ENCODE data around the gene PDE2A.

Gene PDE2A

GRCh38 chr11:72591785-72592502, 82.3 kb downstream of the PDE2A start:
- DNase-seq (ENCODE audit: low read depth in 2 of 2, low spot score in 1 of 2): peak; percentile 14 to 50

- no peak for DNase-seq (ENCODE audit: low read depth in 2 of 2, low spot score in 1 of 2)
Measured at GRCh38 chr11:72591023-72591422, 83.2 kb downstream of the PDE2A start.

GRCh38 chr11:72589802-72590761, 84.1 kb downstream of the PDE2A start:
- DNase-seq (ENCODE audit: low read depth in 2 of 2, low spot score in 1 of 2): no peak

- no peak for DNase-seq (ENCODE audit: low read depth in 2 of 2, low spot score in 1 of 2)
Measured at GRCh38 chr11:72588421-72589410, 85.5 kb downstream of the PDE2A start.

- no peak for DNase-seq (ENCODE audit: low read depth in 2 of 2, low spot score in 1 of 2)
Measured at GRCh38 chr11:72587696-72588095, 86.5 kb downstream of the PDE2A start.

- no peak for DNase-seq (ENCODE audit: low read depth in 2 of 2, low spot score in 1 of 2)
Measured at GRCh38 chr11:72586321-72587090, 87.7 kb downstream of the PDE2A start.

GRCh38 chr11:72585762-72586311, 88.4 kb downstream of the PDE2A start:
- peak; percentile 32 to 56 for DNase-seq (ENCODE audit: low read depth in 2 of 2, low spot score in 1 of 2)

GRCh38 chr11:72584939-72585597, 89.2 kb downstream of the PDE2A start:
- DNase-seq (ENCODE audit: low read depth in 2 of 2, low spot score in 1 of 2): no peak

- peak; percentile 27 to 33 for DNase-seq (ENCODE audit: low read depth in 2 of 2, low spot score in 1 of 2)
Measured at GRCh38 chr11:72584293-72584938, 89.8 kb downstream of the PDE2A start.

GRCh38 chr11:72583616-72584292, 90.5 kb downstream of the PDE2A start:
- DNase-seq (ENCODE audit: low read depth in 2 of 2, low spot score in 1 of 2): no peak

GRCh38 chr11:72583177-72583553, 91.1 kb downstream of the PDE2A start:
- DNase-seq (ENCODE audit: low read depth in 2 of 2, low spot score in 1 of 2): no peak

- no peak for DNase-seq (ENCODE audit: low read depth in 2 of 2, low spot score in 1 of 2)
Measured at GRCh38 chr11:72582206-72583176, 91.7 kb downstream of the PDE2A start.

- DNase-seq (ENCODE audit: low read depth in 2 of 2, low spot score in 1 of 2): no peak
Measured at GRCh38 chr11:72581067-72581466, 93.2 kb downstream of the PDE2A start.

GRCh38 chr11:72580642-72580950, 93.6 kb downstream of the PDE2A start:
- no peak for DNase-seq (ENCODE audit: low read depth in 2 of 2, low spot score in 1 of 2)

GRCh38 chr11:72579816-72580641, 94.2 kb downstream of the PDE2A start:
- no peak for DNase-seq (ENCODE audit: low read depth in 2 of 2, low spot score in 1 of 2)

- DNase-seq (ENCODE audit: low read depth in 2 of 2, low spot score in 1 of 2): no peak
Measured at GRCh38 chr11:72578991-72579815, 95.0 kb downstream of the PDE2A start.
